ENCODE results near the gene IGSF22. TPM values are rescaled to one million over a fixed set of nuclear protein-coding genes. Genes with fewer than 3 reads are reported as not detected.
A peak's percentile ranks its signal among the peaks of the same experiment; 100 is the strongest.

IGSF22 gene
- total RNA-seq, 1 donor from 2014 or later, result 0.19 TPM

- H3K4me3 Mint-ChIP-seq, result no peak overlapping the region
- no peak for DNase-seq (ENCODE audit: low read depth, low spot score)
- no peak overlapping the region for H3K27ac Mint-ChIP-seq (ENCODE audit: unreplicated experiment)
- H3K4me1 Mint-ChIP-seq, result no peaks in the 10 kb centered on the region
- no peaks in the 10 kb centered on the region for H3K9me3 Mint-ChIP-seq
- TF ChIP-seq CTCF (conservative IDR thresholded peaks at IDR 0.05), result no peak
- H3K36me3 Mint-ChIP-seq (ENCODE audit: low read depth), result no peaks in the 10 kb centered on the region
- peaks cover 43% of the 10 kb centered on the region for H3K27me3 Mint-ChIP-seq (ENCODE audit: low read depth)
These were observed 11.6 kb downstream of the IGSF22 start for GRCh38 chr11:18714443-18714780.

GRCh38 chr11:18713646-18714442, 12.1 kb downstream of the IGSF22 start:
- H3K27ac Mint-ChIP-seq (ENCODE audit: unreplicated experiment), result no peak overlapping the region

GRCh38 chr11:18710545-18710944, 15.4 kb downstream of the IGSF22 start:
- no peaks in the 10 kb centered on the region for H3K9me3 Mint-ChIP-seq
- no peak for TF ChIP-seq CTCF (conservative IDR thresholded peaks at IDR 0.05)
- H3K27me3 Mint-ChIP-seq (ENCODE audit: low read depth), result peaks cover 58% of the 10 kb centered on the region
- no peak overlapping the region for H3K27ac Mint-ChIP-seq (ENCODE audit: unreplicated experiment)
- DNase-seq (ENCODE audit: low read depth, low spot score), result no peak
- H3K36me3 Mint-ChIP-seq (ENCODE audit: low read depth), result no peaks in the 10 kb centered on the region
- H3K4me3 Mint-ChIP-seq, result no peak overlapping the region
- peaks cover 7% of the 10 kb centered on the region for H3K4me1 Mint-ChIP-seq

More at GRCh38 chr11:18713646-18714442, 12.1 kb downstream of the IGSF22 start:
- H3K4me3 Mint-ChIP-seq, result no peak overlapping the region
- H3K4me1 Mint-ChIP-seq, result no peaks in the 10 kb centered on the region
- no peaks in the 10 kb centered on the region for H3K36me3 Mint-ChIP-seq (ENCODE audit: low read depth)
- no peak for TF ChIP-seq CTCF (conservative IDR thresholded peaks at IDR 0.05)
- no peak for DNase-seq (ENCODE audit: low read depth, low spot score)
- H3K9me3 Mint-ChIP-seq, result no peaks in the 10 kb centered on the region
- H3K27me3 Mint-ChIP-seq (ENCODE audit: low read depth), result peaks cover 49% of the 10 kb centered on the region

- H3K27me3 Mint-ChIP-seq (ENCODE audit: low read depth), result peaks cover 62% of the 10 kb centered on the region
These were observed 16.6 kb downstream of the IGSF22 start for GRCh38 chr11:18709414-18709813.

GRCh38 chr11:18707811-18708340, 18.1 kb downstream of the IGSF22 start:
- TF ChIP-seq CTCF (conservative IDR thresholded peaks at IDR 0.05), result no peak
- H3K4me3 Mint-ChIP-seq, result peak overlapping the region; percentile 88
- peaks cover 71% of the 10 kb centered on the region for H3K27me3 Mint-ChIP-seq (ENCODE audit: low read depth)
- no peak for DNase-seq (ENCODE audit: low read depth, low spot score)
- no peak overlapping the region for H3K27ac Mint-ChIP-seq (ENCODE audit: unreplicated experiment)
- no peaks in the 10 kb centered on the region for H3K36me3 Mint-ChIP-seq (ENCODE audit: low read depth)
- H3K9me3 Mint-ChIP-seq, result no peaks in the 10 kb centered on the region
- peaks cover 7% of the 10 kb centered on the region for H3K4me1 Mint-ChIP-seq

More at GRCh38 chr11:18709414-18709813, 16.6 kb downstream of the IGSF22 start:
- TF ChIP-seq CTCF (conservative IDR thresholded peaks at IDR 0.05), result no peak
- Mint-ChIP-seq H3K4me1 (peaks cover 7% of the 10 kb centered on the region), H3K36me3 (ENCODE audit: low read depth) (no peaks in the 10 kb centered on the region), H3K9me3 (no peaks in the 10 kb centered on the region), H3K27ac (ENCODE audit: unreplicated experiment) (no peak overlapping the region), H3K4me3 (no peak overlapping the region)
- DNase-seq (ENCODE audit: low read depth, low spot score), result no peak
